CD4-positive, alpha-beta T cell treated with Interleukin-17A for 4 hours (primary cell): ENCODE measurements around the gene TIGD3.
A peak's percentile ranks its signal among the peaks of the same experiment; 100 is the strongest.
"Not testable (repeated sequence)": the region's sequence is repeated elsewhere in the genome, so short reads cannot be mapped to it uniquely, and the experiment has no call there.

Source experiments
- DNase-seq: peaks from one replicate; pipeline ENCODE4 v3.0.0-alpha.2; 2020; ENCODE audit warnings: mixed read lengths

The TIGD3 gene

GRCh38 chr11:65325435-65325834 is 29.1 kb upstream of the TIGD3 start:
- DNase-seq, result no peak

GRCh38 chr11:65327021-65327420 is 27.5 kb upstream of the TIGD3 start:
- no peak for DNase-seq

GRCh38 chr11:65329478-65329877 is 25.1 kb upstream of the TIGD3 start:
- no peak for DNase-seq

GRCh38 chr11:65329944-65330403 is 24.6 kb upstream of the TIGD3 start:
- DNase-seq, result peak; percentile 93

GRCh38 chr11:65330544-65330943 is 24.0 kb upstream of the TIGD3 start:
- DNase-seq, result no peak

- not testable (repeated sequence) for DNase-seq
These were observed 22.0 kb upstream of the TIGD3 start for GRCh38 chr11:65332591-65332990.

GRCh38 chr11:65334696-65335295 is 19.8 kb upstream of the TIGD3 start:
- no peak for DNase-seq

- DNase-seq, result no peak
These were observed 15.9 kb upstream of the TIGD3 start for GRCh38 chr11:65338676-65339075.

- DNase-seq, result no peak
These were observed 14.3 kb upstream of the TIGD3 start for GRCh38 chr11:65340226-65340625.

GRCh38 chr11:65341856-65342255 is 12.7 kb upstream of the TIGD3 start:
- no peak for DNase-seq

- DNase-seq, result no peak
These were observed 3.0 kb upstream of the TIGD3 start for GRCh38 chr11:65351511-65351910.

- no peak for DNase-seq
These were observed 1.8 kb upstream of the TIGD3 start for GRCh38 chr11:65352783-65353182.

GRCh38 chr11:65353376-65353775 is 1.2 kb upstream of the TIGD3 start:
- DNase-seq, result no peak

- no peak for DNase-seq
These were observed 669 bp upstream of the TIGD3 start for GRCh38 chr11:65353900-65354264.

GRCh38 chr11:65355013-65355775 is 643 bp downstream of the TIGD3 start:
- DNase-seq, result peak; percentile 72

GRCh38 chr11:65355776-65356393 is 1.3 kb downstream of the TIGD3 start:
- no peak for DNase-seq

GRCh38 chr11:65356394-65356972 is 1.9 kb downstream of the TIGD3 start:
- no peak for DNase-seq

GRCh38 chr11:65357856-65358356 is 3.4 kb downstream of the TIGD3 start:
- no peak for DNase-seq

GRCh38 chr11:65362320-65362931 is 7.9 kb downstream of the TIGD3 start:
- no peak for DNase-seq

GRCh38 chr11:65362966-65363365 is 8.4 kb downstream of the TIGD3 start:
- DNase-seq, result no peak

GRCh38 chr11:65363770-65364169 is 9.2 kb downstream of the TIGD3 start:
- no peak for DNase-seq

GRCh38 chr11:65366340-65366773 is 11.8 kb downstream of the TIGD3 start:
- DNase-seq, result peak; percentile 55

GRCh38 chr11:65370659-65371049 is 16.1 kb downstream of the TIGD3 start:
- no peak for DNase-seq
